HepG2 (cell line): ENCODE results near the gene PHOSPHO2. TPM values are rescaled to one million over a fixed set of nuclear protein-coding genes. Genes with fewer than 3 reads are reported as not detected.

ENCODE experiments used
- ARID4A ChIP-seq: sonication (generic); formaldehyde crosslinking; IDR thresholded peaks from 2 replicates; pipeline ENCODE4 v1.5.0; 2020; ENCODE audit warnings: mild to moderate bottlenecking, missing genetic modification reagents, borderline replicate concordance
- GPBP1L1 ChIP-seq: sonication (generic); formaldehyde crosslinking; IDR thresholded peaks from 2 replicates; pipeline ENCODE4 v1.5.0; 2020; ENCODE audit warnings: mild to moderate bottlenecking, missing genetic modification reagents
- SAP130 ChIP-seq: IDR thresholded peaks from 2 replicates; pipeline ENCODE4 v1.6.1; 2016; ENCODE audit warnings: low read depth
- ZBTB38 ChIP-seq: sonication (generic); formaldehyde crosslinking; IDR thresholded peaks from 2 replicates; pipeline ENCODE4 v1.5.1; 2020; ENCODE audit warnings: mild to moderate bottlenecking, missing genetic modification reagents
- ZMYM3 ChIP-seq: sonication (generic); formaldehyde crosslinking; IDR thresholded peaks from 2 replicates; pipeline ENCODE4 v1.5.1; 2020; ENCODE audit warnings: mild to moderate bottlenecking, missing genetic modification reagents
- ZNF253 ChIP-seq: sonication (generic); formaldehyde crosslinking; IDR thresholded peaks from 2 replicates; pipeline ENCODE4 v1.8.0; 2022; ENCODE audit warnings: mild to moderate bottlenecking, missing genetic modification reagents, borderline replicate concordance
- ZNF615 ChIP-seq: sonication (generic); formaldehyde crosslinking; IDR thresholded peaks from 2 replicates; pipeline ENCODE4 v1.5.0; 2020; ENCODE audit warnings: mild to moderate bottlenecking, missing genetic modification reagents, borderline replicate concordance
- ZNF629 ChIP-seq: sonication (generic); formaldehyde crosslinking; conservative IDR thresholded peaks from 2 replicates; pipeline ENCODE4 v1.5.0; 2020; ENCODE audit warnings: missing genetic modification reagents
- polyA plus RNA-seq, 8 experiments: library from polyadenylated mRNA; depleted of rRNA in 3 of 8; stranded (reverse) in 7 of 8; unstranded in 1 of 8; fragments of >200 nt; fragmentation: Illumina TruSeq in 4 of 8; extraction: Trizol in 4 of 8; gene quantifications; 2 replicates each; pipeline versions ENCODE4 v1.2.1 to v1.2.3, GENCODE V29; 2011 to 2016; ENCODE audit warnings: low read depth in 4 of 8, missing spikeins in 1 of 8, mixed read lengths in 1 of 8; ENCODE audit not compliant: insufficient read depth in 1 of 8
- total RNA-seq, 5 experiments: library from RNA; depleted of rRNA; stranded (reverse); fragments of >200 nt; fragmentation: Illumina TruSeq; extraction: Trizol; gene quantifications; 2 replicates each; pipeline ENCODE4 v1.2.3, GENCODE V29; 2016; ENCODE audit warnings: low read depth in 1 of 5

Gene PHOSPHO2
- total and polyA plus RNA-seq, 2 of the 13 experiments (the other 11 are each of a cell fraction or from before 2014, with no cell fraction given) = 6.1 to 11.4 TPM

DNA sequence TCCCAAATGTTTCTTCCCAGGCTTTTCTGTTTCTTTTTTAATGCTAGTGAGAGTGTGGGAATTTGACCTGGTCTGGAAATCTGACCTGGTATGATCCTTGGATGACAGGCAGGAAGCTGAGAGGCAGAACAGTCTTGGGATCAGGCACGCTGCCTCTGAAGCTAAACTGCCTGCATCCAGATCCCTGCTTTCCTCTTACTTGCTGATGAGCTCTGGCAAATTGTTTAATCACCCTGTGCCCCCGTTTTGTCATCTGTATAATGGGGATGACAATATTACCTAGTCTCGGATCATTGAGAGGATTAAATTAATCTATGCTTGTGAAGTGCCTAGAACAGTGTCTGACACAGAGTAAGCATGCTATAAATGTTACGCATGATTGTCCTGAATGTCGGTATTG is 42.6 kb downstream of the PHOSPHO2 start (continued):
- TF ChIP-seq ZBTB38 (CRISPR knock-in tag) (peak; percentile 68), ZNF253 (CRISPR knock-in tag) (no peak), ZMYM3 (peak; percentile 27; the same call in 1 of the 2 replicates), ARID4A (no peak), ZNF615 (no peak), ZNF629 (CRISPR knock-in tag) (peak; percentile 71), GPBP1L1 (no peak), SAP130 (peak; percentile 25; the same call in 1 of the 2 replicates)
